ENCODE measurements around the gene XYLT1.

XYLT1 gene

GRCh38 chr16:17109413-17109812 lies 361.3 kb downstream of the XYLT1 start:
- no peak for TF ChIP-seq CTCF (IDR thresholded peaks at IDR 0.05; ENCODE audit: poor library complexity, severe bottlenecking)
- DNase-seq (ENCODE audit: low spot score), result no peak

GRCh38 chr16:17108596-17108995 lies 362.2 kb downstream of the XYLT1 start:
- DNase-seq (ENCODE audit: low spot score), result no peak
- H3K27me3 ChIP-seq (ENCODE audit: insufficient read depth, poor library complexity, severe bottlenecking), result no peaks in the 10 kb centered on the region

More at GRCh38 chr16:17109413-17109812, 361.3 kb downstream of the XYLT1 start:
- Histone ChIP-seq H3K27me3 (ENCODE audit: insufficient read depth, poor library complexity, severe bottlenecking) (no peaks in the 10 kb centered on the region), H3K4me3 (ENCODE audit: severe bottlenecking) (no peak overlapping the region), H3K9me3 (ENCODE audit: severe bottlenecking) (no peaks in the 10 kb centered on the region), H3K27ac (ENCODE audit: poor library complexity, severe bottlenecking) (no peak overlapping the region), H3K4me1 (ENCODE audit: insufficient read depth, poor library complexity, severe bottlenecking) (no peaks in the 10 kb centered on the region), H3K36me3 (ENCODE audit: low read depth) (no peaks in the 10 kb centered on the region)
- no peak for ATAC-seq (ENCODE audit: low read depth)

GRCh38 chr16:17107450-17107849 lies 363.3 kb downstream of the XYLT1 start:
- H3K36me3 ChIP-seq (ENCODE audit: low read depth), result no peaks in the 10 kb centered on the region
- H3K27ac ChIP-seq (ENCODE audit: poor library complexity, severe bottlenecking), result no peak overlapping the region
- no peaks in the 10 kb centered on the region for H3K9me3 ChIP-seq (ENCODE audit: severe bottlenecking)
- no peaks in the 10 kb centered on the region for H3K27me3 ChIP-seq (ENCODE audit: insufficient read depth, poor library complexity, severe bottlenecking)
- no peak overlapping the region for H3K4me3 ChIP-seq (ENCODE audit: severe bottlenecking)
- DNase-seq (ENCODE audit: low spot score) (no peak), ATAC-seq (ENCODE audit: low read depth) (no peak)
- TF ChIP-seq CTCF (IDR thresholded peaks at IDR 0.05; ENCODE audit: poor library complexity, severe bottlenecking), result no peak
- H3K4me1 ChIP-seq (ENCODE audit: insufficient read depth, poor library complexity, severe bottlenecking), result no peaks in the 10 kb centered on the region

More at GRCh38 chr16:17108596-17108995, 362.2 kb downstream of the XYLT1 start:
- H3K27ac ChIP-seq (ENCODE audit: poor library complexity, severe bottlenecking), result no peak overlapping the region
- ATAC-seq (ENCODE audit: low read depth), result no peak
- H3K4me3 ChIP-seq (ENCODE audit: severe bottlenecking), result no peak overlapping the region
- no peaks in the 10 kb centered on the region for H3K36me3 ChIP-seq (ENCODE audit: low read depth)
- no peaks in the 10 kb centered on the region for H3K9me3 ChIP-seq (ENCODE audit: severe bottlenecking)
- no peaks in the 10 kb centered on the region for H3K4me1 ChIP-seq (ENCODE audit: insufficient read depth, poor library complexity, severe bottlenecking)
- no peak for TF ChIP-seq CTCF (IDR thresholded peaks at IDR 0.05; ENCODE audit: poor library complexity, severe bottlenecking)

- no peaks in the 10 kb centered on the region for H3K4me1 ChIP-seq (ENCODE audit: insufficient read depth, poor library complexity, severe bottlenecking)
- no peak for DNase-seq (ENCODE audit: low spot score)
- no peak for ATAC-seq (ENCODE audit: low read depth)
These were observed 364.4 kb downstream of the XYLT1 start for GRCh38 chr16:17106243-17106791.

More at GRCh38 chr16:17106243-17106791, 364.4 kb downstream of the XYLT1 start:
- Histone ChIP-seq H3K9me3 (ENCODE audit: severe bottlenecking) (no peaks in the 10 kb centered on the region), H3K27me3 (ENCODE audit: insufficient read depth, poor library complexity, severe bottlenecking) (no peaks in the 10 kb centered on the region), H3K36me3 (ENCODE audit: low read depth) (no peaks in the 10 kb centered on the region), H3K27ac (ENCODE audit: poor library complexity, severe bottlenecking) (no peak overlapping the region), H3K4me3 (ENCODE audit: severe bottlenecking) (no peak overlapping the region)
- no peak for TF ChIP-seq CTCF (IDR thresholded peaks at IDR 0.05; ENCODE audit: poor library complexity, severe bottlenecking)
